ENCODE results near the gene ZKSCAN1. TPM values are rescaled to one million over a fixed set of nuclear protein-coding genes. Genes with fewer than 3 reads are reported as not detected.

ZKSCAN1 gene
- total RNA-seq, 1 experiment from 2014 or later: 69.5 TPM

DNA sequence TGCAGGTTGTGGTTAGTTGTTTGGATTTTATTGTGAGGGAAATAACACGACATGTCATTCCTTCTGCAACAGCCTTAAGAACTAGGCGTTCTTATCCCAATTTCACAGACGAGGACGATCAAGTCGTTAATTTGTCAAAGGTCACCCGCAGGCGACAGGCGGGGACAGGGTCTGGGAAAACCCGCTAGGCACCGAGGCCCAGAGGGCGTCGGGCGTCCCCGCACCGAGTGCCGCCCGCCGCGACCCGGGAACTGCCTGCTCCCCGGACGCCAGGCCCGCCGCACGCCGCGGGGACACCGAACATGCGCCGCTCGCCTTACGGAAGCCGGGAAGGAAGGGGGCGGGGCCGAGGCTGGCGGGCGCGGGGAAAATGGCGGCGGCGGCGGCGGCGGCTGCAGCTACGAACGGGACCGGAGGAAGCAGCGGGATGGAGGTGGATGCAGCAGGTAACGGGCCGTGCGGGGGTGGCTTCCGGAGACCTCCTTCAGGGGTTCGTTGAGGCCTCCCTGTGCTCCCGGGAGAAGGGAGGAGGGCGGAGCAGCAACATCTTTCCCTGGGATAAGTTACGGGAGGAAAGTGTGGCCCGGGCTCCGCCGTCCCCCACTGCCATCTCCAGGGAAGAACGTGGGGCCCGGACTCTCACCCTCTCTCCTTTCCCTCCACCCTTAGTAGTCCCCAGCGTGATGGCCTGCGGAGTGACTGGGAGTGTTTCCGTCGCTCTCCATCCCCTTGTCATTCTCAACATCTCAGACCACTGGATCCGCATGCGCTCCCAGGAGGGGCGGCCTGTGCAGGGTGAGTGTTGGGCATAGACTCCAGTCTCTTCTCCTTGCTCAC lies 73.4 kb downstream of the ZKSCAN1 start, which contains the start of gene COPS6:
COPS6 (plus strand) TSS at position 349 of the 837 bp plus-strand sequence; CDS start at position 371, 22 bp downstream.
- H3K9me3 ChIP-seq (ENCODE audit: low read depth, low read length, poor library complexity, severe bottlenecking): no peaks in the 10 kb centered on the region
- CTCF ChIA-PET: no interaction called here
- peak within 1 kb of the TSS; percentile 91 for H3K27ac ChIP-seq (ENCODE audit: low read depth, low read length, poor library complexity, severe bottlenecking)
- POLR2A ChIA-PET (ENCODE audit: low non-redundant PET): no interaction called here
- TF ChIP-seq, protein P1, sequence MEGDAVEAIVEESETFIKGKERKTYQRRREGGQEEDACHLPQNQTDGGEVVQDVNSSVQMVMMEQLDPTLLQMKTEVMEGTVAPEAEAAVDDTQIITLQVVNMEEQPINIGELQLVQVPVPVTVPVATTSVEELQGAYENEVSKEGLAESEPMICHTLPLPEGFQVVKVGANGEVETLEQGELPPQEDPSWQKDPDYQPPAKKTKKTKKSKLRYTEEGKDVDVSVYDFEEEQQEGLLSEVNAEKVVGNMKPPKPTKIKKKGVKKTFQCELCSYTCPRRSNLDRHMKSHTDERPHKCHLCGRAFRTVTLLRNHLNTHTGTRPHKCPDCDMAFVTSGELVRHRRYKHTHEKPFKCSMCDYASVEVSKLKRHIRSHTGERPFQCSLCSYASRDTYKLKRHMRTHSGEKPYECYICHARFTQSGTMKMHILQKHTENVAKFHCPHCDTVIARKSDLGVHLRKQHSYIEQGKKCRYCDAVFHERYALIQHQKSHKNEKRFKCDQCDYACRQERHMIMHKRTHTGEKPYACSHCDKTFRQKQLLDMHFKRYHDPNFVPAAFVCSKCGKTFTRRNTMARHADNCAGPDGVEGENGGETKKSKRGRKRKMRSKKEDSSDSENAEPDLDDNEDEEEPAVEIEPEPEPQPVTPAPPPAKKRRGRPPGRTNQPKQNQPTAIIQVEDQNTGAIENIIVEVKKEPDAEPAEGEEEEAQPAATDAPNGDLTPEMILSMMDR (conservative IDR thresholded peaks at IDR 0.05; ENCODE audit: low read depth, low read length): no peak
- TF ChIP-seq EZH2 (IDR thresholded peaks at IDR 0.05; ENCODE audit: borderline replicate concordance, low read depth, low read length, poor library complexity, severe bottlenecking): no peak
- H3K36me3 ChIP-seq (ENCODE audit: insufficient read depth, low read length, poor library complexity, severe bottlenecking): peaks cover 38% of the 10 kb centered on the region
- intact Hi-C loops (cut with micrococcal nuclease; ENCODE audit: unreplicated experiment): no loop called here
- peak; percentile 87 for DNase-seq (ENCODE audit: low spot score)
- H3K4me1 ChIP-seq (ENCODE audit: insufficient read depth, low read length, poor library complexity, severe bottlenecking): peaks cover 39% of the 10 kb centered on the region
- no peaks in the 10 kb centered on the region for H3K27me3 ChIP-seq (replicated peaks; ENCODE audit: insufficient read depth, low read depth, low read length, poor library complexity)
- H3K4me3 ChIP-seq (ENCODE audit: low read depth, low read length, poor library complexity, severe bottlenecking): peak within 1 kb of the TSS; percentile 94
- no TSS peak for BruUV-seq (replicated peaks)

DNA sequence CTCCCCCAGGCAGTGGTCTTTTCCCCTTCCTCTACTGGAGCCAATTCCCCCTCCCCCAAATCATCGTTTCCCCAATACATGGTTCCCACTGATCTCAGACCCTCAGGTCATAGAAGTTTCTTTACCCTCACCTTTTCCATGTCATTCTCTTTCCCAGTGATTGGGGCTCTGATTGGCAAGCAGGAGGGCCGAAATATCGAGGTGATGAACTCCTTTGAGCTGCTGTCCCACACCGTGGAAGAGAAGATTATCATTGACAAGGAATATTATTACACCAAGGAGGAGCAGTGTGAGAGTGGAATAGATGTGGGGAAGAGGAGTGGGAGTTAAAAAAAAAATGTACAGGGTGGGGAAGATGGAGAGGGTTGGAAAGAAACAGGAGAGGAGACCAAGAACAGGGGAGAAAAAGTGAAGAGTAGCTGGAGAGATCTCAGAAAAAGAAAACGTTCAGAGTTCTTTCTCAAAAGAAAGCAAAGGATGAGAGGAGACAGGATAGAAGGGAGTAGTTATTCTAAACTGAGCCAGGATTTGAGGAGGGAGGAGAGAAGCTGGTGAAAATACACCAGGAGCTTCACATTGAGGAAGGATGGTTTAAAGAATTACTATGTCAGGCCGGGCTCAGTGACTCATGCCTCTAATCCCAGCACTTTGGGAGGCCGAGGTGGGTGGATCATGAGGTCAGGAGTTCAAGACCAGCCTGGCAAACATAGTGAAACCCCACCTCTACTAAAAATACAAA lies 74.2 kb downstream of the ZKSCAN1 start:
- ChIA-PET CTCF (no interaction called here), POLR2A (ENCODE audit: low non-redundant PET) (no interaction called here)
- peak overlapping the region; percentile 94 for H3K4me3 ChIP-seq (ENCODE audit: low read depth, low read length, poor library complexity, severe bottlenecking)
- DNase-seq (ENCODE audit: low spot score): no peak
- BruUV-seq (replicated peaks): no TSS peak
- no peaks in the 10 kb centered on the region for H3K9me3 ChIP-seq (ENCODE audit: low read depth, low read length, poor library complexity, severe bottlenecking)
- TF ChIP-seq, protein P1 (conservative IDR thresholded peaks at IDR 0.05; ENCODE audit: low read depth, low read length): no peak
- TF ChIP-seq EZH2 (IDR thresholded peaks at IDR 0.05; ENCODE audit: borderline replicate concordance, low read depth, low read length, poor library complexity, severe bottlenecking): no peak
- intact Hi-C loops (cut with micrococcal nuclease; ENCODE audit: unreplicated experiment): no loop called here
- peak overlapping the region; percentile 91 for H3K27ac ChIP-seq (ENCODE audit: low read depth, low read length, poor library complexity, severe bottlenecking)
- peaks cover 39% of the 10 kb centered on the region for H3K4me1 ChIP-seq (ENCODE audit: insufficient read depth, low read length, poor library complexity, severe bottlenecking)
- peaks cover 46% of the 10 kb centered on the region for H3K36me3 ChIP-seq (ENCODE audit: insufficient read depth, low read length, poor library complexity, severe bottlenecking)
- H3K27me3 ChIP-seq (replicated peaks; ENCODE audit: insufficient read depth, low read depth, low read length, poor library complexity): no peaks in the 10 kb centered on the region

DNA sequence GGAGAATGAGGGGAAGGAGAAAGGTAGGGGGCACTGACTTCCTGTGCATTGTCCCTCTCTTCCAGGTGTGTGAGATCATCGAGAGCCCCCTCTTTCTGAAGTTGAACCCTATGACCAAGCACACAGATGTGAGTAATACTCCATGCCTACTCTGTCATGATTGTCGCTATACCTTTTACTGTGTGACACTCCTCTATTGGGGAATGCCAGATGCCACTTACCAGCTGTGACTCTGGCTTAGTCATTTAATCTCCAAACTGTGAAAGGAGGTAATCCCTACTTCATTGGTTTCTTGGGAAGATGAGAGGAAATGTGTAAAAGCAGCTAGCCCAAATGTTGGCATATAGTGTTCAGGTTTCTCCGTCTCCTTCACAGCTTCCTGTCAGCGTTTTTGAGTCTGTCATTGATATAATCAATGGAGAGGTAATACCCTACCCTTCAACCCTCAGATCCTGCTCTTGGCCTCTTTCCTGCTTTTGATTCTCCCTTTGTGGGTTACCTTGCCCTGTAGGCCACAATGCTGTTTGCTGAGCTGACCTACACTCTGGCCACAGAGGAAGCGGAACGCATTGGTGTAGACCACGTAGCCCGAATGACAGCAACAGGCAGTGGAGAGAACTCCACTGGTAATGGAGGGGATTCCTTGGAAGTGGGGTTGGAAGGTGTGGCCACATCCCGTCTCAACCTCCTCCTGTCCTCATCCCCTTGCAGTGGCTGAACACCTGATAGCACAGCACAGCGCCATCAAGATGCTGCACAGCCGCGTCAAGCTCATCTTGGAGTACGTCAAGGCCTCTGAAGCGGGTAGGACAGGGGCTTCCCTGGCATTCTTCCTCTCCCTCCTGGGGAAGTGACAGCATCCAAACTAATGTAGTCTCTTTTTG lies 75.4 kb downstream of the ZKSCAN1 start:
- no peaks in the 10 kb centered on the region for H3K9me3 ChIP-seq (ENCODE audit: low read depth, low read length, poor library complexity, severe bottlenecking)
- CTCF ChIA-PET: interaction anchor here (0.6 kb wide), 1 partner anchor 48 kb away, joined by 6 read pairs; no protein-coding TSS in a partner anchor
- POLR2A ChIA-PET (ENCODE audit: low non-redundant PET): interaction anchor here (0.6 kb wide), 1 partner anchor 264 kb away, joined by 11 read pairs; no protein-coding TSS in a partner anchor
- H3K27ac ChIP-seq (ENCODE audit: low read depth, low read length, poor library complexity, severe bottlenecking): peak overlapping the region; percentile 24
- BruUV-seq (replicated peaks): no TSS peak
- no peak overlapping the region for H3K4me3 ChIP-seq (ENCODE audit: low read depth, low read length, poor library complexity, severe bottlenecking)
- intact Hi-C loops (cut with micrococcal nuclease; ENCODE audit: unreplicated experiment): no loop called here
- no peak for TF ChIP-seq EZH2 (IDR thresholded peaks at IDR 0.05; ENCODE audit: borderline replicate concordance, low read depth, low read length, poor library complexity, severe bottlenecking)
- TF ChIP-seq, protein P1 (conservative IDR thresholded peaks at IDR 0.05; ENCODE audit: low read depth, low read length): no peak
- H3K4me1 ChIP-seq (ENCODE audit: insufficient read depth, low read length, poor library complexity, severe bottlenecking): peaks cover 43% of the 10 kb centered on the region
- H3K27me3 ChIP-seq (replicated peaks; ENCODE audit: insufficient read depth, low read depth, low read length, poor library complexity): no peaks in the 10 kb centered on the region
- peak; percentile 48 for DNase-seq (ENCODE audit: low spot score)
- peaks cover 57% of the 10 kb centered on the region for H3K36me3 ChIP-seq (ENCODE audit: insufficient read depth, low read length, poor library complexity, severe bottlenecking)

Data from A673 (cell line).